ENCODE results near the gene MIPOL1. TPM values are rescaled to one million over a fixed set of nuclear protein-coding genes. Genes with fewer than 3 reads are reported as not detected.

Gene MIPOL1
- total and polyA plus RNA-seq, 2 experiments from 2014 or later, result 16.6 to 24.8 TPM

GRCh38 chr14:37311252-37311651 is 113.5 kb downstream of the MIPOL1 start:
- H3K36me3 ChIP-seq (ENCODE audit: insufficient read depth), result no peaks in the 10 kb centered on the region
- no peaks in the 10 kb centered on the region for H3F3A ChIP-seq (replicated peaks; ENCODE audit: low read depth)
- H3K4me3 Mint-ChIP-seq, result no peak overlapping the region
- no peaks in the 10 kb centered on the region for H3K9me3 Mint-ChIP-seq
- TF ChIP-seq ZNF462 (CRISPR knock-in tag; IDR thresholded peaks at IDR 0.05), result no peak
- TF ChIP-seq ETS1 (IDR thresholded peaks at IDR 0.05), result no peak
- TF ChIP-seq REST (IDR thresholded peaks at IDR 0.05; ENCODE audit: unreplicated experiment), result no peak
- TF ChIP-seq CREB1 (CRISPR knock-in tag; IDR thresholded peaks at IDR 0.05; ENCODE audit: low read depth), result no peak
- H3K27ac ChIP-seq (ENCODE audit: low read depth), result no peak overlapping the region
- H3K4me1 Mint-ChIP-seq, result 0 out of 3 replicates have a peak, but pooled peaks cover 3% of the 10 kb centered on the region
- no peak overlapping the region for H3K4me3 ChIP-seq
- H3K36me3 Mint-ChIP-seq (ENCODE audit: low read depth), result no peaks in the 10 kb centered on the region; the same call in 2 of the 3 replicates
- H3K27me3 Mint-ChIP-seq (ENCODE audit: insufficient read depth, low read depth, poor library complexity), result no peaks in the 10 kb centered on the region
- DNase-seq (ENCODE audit: low spot score) (no peak), ATAC-seq (no peak)
- H2AFZ ChIP-seq, result no peak overlapping the region
- no peaks in the 10 kb centered on the region for H3K79me2 ChIP-seq (replicated peaks; ENCODE audit: insufficient read depth)
- no peak overlapping the region for H3K4me2 ChIP-seq
- no peaks in the 10 kb centered on the region for H3K9me2 ChIP-seq (ENCODE audit: insufficient read depth)
- no peaks in the 10 kb centered on the region for H4K20me1 ChIP-seq (replicated peaks; ENCODE audit: insufficient read depth)
- H3K27ac Mint-ChIP-seq, result no peak overlapping the region
- H3K27me3 ChIP-seq (ENCODE audit: insufficient read depth), result no peaks in the 10 kb centered on the region
- no peaks in the 10 kb centered on the region for H3K4me1 ChIP-seq (ENCODE audit: insufficient read depth)

Data from GM23338 (cell line).